NCI-H2196 (cell line): ENCODE measurements around the gene COX6B2.
"Not testable (repeated sequence)": the region's sequence is repeated elsewhere in the genome, so short reads cannot be mapped to it uniquely, and the experiment has no call there.

Experiments
- DNase-seq: peaks from one replicate; lab custom pipeline; 2025; ENCODE audit not compliant: unreplicated experiment; lab: John Stamatoyannopoulos, UW

Gene COX6B2

GRCh38 chr19:55345101-55345817 lies 9.3 kb downstream of the COX6B2 start:
- DNase-seq, result no peak

DNA sequence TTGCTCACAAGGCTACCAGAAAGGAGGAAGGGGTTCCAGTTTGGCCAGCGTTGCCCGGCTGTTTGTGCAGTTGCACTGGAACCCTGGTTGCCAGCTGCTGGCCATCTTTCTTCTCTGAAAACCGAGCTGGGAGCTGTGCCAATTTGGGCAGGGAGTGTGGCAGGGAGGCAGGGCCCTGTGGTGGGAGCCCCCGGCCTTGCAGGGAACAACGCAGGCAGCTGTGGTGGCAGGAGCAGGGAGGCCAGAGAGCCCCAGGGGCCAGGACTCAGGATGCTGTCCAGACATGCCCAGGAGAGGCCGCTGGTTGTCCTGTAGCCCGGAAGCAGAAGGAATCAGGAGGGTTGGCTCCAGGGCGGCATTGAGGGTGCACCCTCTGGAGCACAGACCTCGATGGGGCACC lies 10.1 kb downstream of the COX6B2 start:
- peak; percentile 92 for DNase-seq

GRCh38 chr19:55341595-55342531 lies 12.7 kb downstream of the COX6B2 start:
- DNase-seq, result no peak

DNA sequence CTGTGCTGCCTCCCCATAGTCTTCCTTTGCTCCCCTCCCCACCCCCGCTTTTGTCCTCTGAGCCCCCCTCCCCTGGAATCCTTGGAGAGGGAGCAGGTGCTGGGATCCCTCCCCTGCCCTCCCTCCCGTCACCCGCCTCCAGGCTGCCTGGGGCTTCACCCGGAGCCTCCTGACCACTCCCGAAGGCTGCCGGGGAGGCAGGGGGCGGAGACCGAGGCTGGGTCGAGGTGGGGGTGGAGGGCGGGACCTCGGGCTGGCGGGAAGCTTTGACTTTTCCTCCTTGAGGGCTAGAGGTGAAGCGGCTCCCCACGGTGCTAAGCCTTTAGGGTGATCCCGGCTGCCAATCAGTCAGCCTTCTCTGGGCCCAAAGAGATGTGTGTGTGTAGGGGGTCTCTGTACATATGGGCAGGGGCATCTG lies 13.3 kb downstream of the COX6B2 start:
- peak; percentile 92 for DNase-seq

- DNase-seq, result no peak
These were observed 13.8 kb downstream of the COX6B2 start for GRCh38 chr19:55340784-55341147.

DNA sequence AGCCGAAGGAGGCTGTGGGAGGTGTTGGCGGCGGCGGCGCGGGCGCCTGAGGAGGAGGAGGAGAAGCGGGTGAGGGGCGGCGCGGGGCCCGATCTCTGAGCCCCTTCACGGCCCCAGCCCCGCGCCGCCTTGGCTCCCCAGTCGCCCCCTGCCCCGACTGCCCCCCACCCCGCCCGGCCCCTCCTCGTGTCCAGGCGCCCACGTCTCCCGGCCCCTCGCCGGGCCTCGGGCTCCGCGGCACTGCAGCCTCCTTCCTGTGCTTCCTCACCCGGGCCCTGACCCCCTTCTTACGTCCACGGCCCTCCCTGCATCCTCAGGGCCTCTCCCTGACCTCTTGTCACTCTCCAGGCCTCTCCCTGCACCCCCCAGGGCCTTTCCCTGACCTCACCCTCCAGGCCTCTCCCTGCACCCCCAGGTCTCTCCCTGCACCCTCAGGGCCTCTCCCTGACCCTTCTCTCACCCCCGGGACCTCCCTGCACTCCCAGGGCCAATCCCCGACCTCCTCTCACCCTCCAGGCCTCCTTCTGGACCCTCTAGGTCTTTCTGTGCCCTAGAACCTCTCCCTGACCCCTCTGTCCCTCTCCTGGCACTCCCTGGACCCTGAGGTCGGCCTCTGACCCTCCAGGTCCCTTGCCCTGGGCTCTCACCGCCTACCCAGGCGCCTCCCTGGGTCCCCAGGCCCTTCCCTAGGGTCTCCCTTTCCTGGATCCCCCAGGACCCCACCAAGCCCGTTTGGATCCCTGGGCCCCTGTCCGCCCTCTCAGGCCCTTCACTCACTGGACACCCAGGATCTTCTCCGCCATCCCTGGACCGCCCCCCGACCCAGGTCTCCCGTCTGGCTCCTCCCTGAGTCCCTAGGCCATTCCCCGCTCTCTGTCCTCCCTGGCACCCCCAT lies 14.4 kb downstream of the COX6B2 start:
- DNase-seq, result no peak

- DNase-seq, result peak; percentile 100
These were observed 15.2 kb downstream of the COX6B2 start, which contains the start of gene KMT5C for GRCh38 chr19:55339105-55339888. Gene KMT5C, plus strand, starts transcription at chr19:55339876. Its CDS starts 2,061 bp downstream, at chr19:55341937.

DNA sequence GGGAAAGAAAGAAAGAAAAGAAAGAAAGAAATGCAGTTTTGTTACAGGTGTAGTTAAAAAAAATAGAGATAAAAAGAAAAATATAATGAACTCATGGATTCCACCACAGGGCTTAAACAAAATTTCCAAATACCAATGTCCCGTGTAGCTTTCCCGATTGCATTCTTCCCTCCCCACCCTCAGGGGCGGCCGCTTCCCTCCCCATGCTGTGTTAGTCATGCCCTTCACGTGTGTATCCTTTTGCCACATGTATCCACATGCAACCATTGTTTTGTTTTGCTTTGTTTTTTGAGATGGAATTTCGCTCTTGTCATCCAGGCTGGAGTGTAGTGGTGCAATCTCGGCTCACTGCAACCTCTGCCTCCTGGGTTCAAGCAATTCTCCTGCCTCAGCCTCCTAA lies 18.4 kb downstream of the COX6B2 start:
- no peak for DNase-seq

- no peak for DNase-seq
These were observed 20.6 kb downstream of the COX6B2 start for GRCh38 chr19:55333870-55334269.

DNA sequence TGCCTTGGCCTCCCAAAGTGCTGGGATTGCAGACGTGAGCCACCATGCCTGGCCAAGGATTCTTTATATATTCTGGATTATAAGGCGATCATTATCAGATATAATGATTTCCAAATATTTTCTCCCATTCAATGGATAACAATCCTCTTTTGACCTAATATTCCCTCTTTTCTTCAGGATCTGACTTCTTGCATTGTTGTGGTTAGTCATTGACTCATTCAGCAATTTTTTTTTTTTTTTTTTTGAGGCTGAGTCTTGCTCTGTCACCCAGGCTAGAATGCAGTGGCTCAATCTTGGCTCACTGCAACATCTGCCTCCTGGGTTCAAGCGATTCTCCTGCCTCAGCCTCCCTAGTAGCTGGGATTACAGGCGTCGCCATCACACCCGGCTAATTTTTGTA lies 24.7 kb downstream of the COX6B2 start:
- not testable (repeated sequence) for DNase-seq

GRCh38 chr19:55328774-55329318 lies 25.7 kb downstream of the COX6B2 start:
- DNase-seq, result not testable (repeated sequence)

DNA sequence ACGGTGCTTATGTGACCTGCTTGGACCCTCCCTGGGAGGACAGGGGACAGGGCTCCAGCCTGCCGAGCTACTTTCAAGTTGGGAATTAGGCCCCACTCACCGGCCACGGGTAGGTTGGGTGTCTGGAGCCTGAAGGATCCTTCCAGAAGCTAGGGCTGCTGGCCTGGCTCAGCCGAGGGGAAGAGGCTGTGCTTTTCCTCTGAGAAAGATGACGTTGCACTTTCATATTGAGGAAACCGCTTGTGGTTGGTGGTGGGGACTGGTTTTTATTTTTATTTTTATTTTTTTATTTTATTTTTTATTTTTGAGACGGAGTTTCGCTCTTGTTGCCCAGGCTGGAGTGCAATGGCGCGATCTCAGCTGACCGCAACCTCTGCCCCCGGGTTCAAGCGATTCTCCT lies 29.3 kb downstream of the COX6B2 start, which contains the start of gene TMEM150B:
TMEM150B (minus strand) TSS at position 170 of the 400 bp plus-strand sequence. CDS start 4,305 bp downstream, outside the sequence.
- no peak for DNase-seq

DNA sequence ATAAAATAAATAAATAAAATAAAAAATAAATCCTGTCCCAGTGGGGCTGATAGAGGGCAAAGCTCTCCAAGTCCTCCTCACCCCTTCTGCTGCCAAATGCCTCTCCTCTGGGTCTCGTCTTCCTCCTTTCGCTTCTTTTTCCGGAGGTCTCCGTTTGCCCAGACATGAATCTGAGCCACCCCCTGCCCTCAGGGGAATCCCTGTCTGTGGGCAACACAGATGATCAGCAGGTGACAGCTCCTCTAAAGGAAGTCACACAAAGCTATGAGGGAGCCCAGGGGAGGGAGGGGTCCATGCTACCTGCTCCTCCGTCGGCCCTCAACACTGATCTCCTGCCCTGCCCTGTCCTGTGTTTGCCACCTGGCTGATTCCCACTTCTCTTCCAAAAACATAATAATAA lies 29.9 kb downstream of the COX6B2 start:
- DNase-seq, result no peak

- no peak for DNase-seq
These were observed 32.2 kb downstream of the COX6B2 start for GRCh38 chr19:55322204-55322885.

DNA sequence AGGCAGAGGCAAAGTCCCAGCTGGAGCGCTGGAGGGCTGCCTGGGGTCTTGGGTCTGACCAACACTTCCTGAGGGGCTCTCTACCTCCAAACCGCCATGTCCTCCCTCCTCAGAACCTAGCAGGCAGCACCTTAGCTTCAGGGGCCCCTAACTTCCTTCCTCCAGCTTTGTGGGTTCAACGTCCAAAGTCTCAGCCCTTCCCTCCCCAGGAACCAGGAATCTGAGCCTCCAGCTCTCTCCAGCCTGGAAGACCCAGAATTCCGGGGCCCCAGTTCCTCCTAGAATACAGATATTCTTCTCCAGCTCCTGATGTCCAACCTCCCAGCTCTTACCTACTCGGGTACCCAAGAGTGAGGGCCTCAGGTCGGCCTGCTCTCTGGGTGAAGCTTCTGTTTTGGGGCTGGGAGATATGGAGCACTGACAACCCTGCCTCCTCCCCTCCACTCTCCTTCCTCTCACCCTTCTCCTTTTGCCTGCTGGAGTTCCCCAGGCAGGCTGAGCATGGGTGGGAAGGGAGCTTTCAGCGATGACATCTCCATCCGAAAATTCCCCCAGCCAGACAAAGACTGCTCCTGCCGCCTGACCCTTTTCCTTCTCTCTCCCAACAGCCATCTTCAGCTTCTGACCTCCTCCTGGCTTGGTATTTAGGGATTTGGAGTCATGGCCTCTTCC lies 32.9 kb downstream of the COX6B2 start:
- DNase-seq, result no peak

DNA sequence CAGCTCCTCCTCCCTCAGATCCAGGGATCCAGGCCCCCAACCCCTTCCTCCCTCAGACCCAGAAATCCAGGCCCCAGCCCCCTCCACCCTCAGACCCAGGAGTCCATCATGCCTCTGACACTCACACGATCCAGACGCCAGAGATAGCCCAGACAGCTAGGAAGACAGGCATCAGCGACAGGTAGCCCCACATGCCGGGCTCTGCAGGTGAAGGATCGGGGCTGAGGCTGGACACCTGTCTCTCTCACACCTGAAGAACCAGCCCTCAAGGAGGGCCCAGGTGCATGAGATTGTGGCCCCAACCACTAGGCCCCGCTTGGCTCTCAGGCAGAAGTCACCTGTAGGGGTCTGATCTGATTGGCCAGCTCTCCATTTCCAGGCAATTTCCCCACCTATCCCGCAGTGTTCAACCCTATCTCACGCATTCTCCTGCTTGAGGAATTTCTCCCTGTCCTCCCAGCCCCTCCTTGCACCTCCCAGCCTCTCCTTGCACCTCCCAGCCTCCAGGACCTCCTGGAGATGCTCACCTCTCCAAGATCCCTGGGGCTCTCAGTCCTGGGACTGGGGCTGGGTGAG lies 33.6 kb downstream of the COX6B2 start:
- no peak for DNase-seq

DNA sequence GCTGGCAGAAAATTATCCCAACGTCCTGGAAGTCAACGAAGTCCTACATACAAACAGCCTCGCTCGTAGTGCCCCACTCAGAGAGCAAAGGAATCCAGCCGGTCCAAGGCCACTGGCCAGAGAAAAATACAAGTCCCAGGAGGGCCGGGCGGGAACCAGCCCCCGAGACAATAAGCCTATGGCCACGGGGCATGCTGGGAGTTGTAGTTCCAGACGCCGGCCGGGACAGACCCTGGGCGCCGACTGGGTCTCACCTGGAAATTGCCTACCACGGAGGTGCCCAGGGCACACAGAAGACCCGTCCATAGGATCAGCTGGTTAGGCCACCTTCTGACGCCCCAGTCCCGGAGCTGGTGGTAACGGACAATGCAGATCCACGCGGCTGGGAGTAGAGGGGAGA lies 34.7 kb downstream of the COX6B2 start:
- no peak for DNase-seq

DNA sequence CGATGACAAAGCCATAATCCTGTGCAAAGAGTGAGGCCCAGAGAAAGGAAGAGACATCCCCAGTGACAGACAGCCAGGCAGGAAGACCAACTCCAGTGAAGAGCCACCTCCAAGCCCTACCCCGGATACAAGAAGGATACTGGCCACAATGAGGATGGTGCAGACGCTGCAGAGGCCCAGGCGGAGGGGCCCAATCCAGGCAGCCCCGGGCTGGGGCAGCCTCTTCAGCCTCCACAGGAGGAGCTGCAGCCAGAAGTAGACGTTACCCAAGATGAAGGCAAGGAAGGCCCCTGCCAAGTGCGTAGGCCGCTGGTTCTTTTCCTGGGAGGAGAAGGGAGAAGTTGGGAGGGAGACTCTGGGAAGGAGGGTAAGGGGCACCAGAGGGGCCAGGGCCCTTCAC lies 37.9 kb downstream of the COX6B2 start:
- DNase-seq, result no peak
